ENCODE data around the gene EHMT1.

EHMT1 gene

DNA sequence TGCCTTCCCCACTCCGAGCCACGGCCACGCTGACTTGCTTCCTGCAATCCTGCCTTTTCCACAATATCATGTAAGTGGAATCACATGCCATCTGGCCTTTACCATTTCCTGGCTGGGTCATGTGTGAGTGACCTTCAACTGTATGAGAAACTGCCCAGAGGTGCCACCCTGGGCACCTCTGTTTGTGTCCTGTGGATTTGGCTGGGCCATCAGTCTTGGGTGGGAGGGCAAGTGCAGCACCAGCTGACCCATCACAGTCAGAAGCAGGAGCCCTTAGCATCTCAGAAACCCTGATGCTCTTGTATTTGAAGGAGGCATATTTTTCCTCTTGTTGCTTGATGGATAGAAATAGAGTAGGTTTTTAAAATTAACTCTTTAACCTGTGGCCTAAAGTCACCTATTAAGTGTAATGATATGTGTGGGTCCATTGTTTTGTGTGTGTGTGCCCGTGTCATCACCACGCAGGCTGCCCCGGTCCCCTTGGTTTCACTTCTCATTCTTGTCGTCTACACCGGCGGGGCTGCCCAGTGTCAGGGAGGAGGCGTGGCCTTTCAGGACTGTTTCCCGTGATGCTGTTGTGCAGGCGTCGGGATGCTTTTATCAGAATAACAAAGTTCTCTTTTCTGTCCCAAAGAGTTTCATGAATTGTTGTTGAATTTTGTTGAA, 206.7 kb downstream of the EHMT1 start:
- TF ChIP-seq, protein P1, sequence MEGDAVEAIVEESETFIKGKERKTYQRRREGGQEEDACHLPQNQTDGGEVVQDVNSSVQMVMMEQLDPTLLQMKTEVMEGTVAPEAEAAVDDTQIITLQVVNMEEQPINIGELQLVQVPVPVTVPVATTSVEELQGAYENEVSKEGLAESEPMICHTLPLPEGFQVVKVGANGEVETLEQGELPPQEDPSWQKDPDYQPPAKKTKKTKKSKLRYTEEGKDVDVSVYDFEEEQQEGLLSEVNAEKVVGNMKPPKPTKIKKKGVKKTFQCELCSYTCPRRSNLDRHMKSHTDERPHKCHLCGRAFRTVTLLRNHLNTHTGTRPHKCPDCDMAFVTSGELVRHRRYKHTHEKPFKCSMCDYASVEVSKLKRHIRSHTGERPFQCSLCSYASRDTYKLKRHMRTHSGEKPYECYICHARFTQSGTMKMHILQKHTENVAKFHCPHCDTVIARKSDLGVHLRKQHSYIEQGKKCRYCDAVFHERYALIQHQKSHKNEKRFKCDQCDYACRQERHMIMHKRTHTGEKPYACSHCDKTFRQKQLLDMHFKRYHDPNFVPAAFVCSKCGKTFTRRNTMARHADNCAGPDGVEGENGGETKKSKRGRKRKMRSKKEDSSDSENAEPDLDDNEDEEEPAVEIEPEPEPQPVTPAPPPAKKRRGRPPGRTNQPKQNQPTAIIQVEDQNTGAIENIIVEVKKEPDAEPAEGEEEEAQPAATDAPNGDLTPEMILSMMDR (conservative IDR thresholded peaks at IDR 0.05), result no peak
- no peak for TF ChIP-seq ZFX (IDR thresholded peaks at IDR 0.05)
- H3K27ac ChIP-seq, result no peak overlapping the region

DNA sequence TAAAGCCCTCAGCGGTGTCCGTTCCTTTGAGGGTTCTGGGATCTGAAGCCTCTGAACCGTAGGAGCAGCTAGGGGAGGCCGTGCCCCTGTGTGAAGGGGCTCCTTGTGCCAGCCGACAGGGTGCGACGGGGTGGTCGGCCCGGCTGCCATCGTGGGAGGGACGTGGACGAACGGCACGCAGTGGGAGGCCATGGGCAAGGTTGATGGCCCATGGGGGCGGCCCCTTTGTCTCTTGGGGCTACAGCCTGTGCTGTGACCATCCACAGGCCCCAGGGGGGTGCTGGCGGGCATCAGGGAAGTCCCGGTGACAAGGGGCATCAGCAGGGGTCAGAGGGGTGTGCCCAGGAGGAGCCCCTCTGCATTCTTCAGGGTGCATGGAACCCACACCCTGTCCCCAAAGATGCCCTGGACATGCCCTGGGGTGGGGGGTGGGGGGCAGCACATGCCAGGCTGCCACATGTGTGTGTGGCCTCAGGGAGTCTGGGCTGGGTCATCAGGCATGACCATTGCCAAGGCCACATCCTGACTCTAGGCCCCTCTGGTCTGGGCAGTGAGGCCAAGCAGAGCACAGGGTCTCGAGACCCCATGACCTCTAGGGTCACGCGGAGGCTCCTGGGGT, 209.2 kb downstream of the EHMT1 start:
- no peak overlapping the region for H3K27ac ChIP-seq
- TF ChIP-seq, protein P1 (conservative IDR thresholded peaks at IDR 0.05), result no peak
- TF ChIP-seq ZFX (IDR thresholded peaks at IDR 0.05), result no peak

DNA sequence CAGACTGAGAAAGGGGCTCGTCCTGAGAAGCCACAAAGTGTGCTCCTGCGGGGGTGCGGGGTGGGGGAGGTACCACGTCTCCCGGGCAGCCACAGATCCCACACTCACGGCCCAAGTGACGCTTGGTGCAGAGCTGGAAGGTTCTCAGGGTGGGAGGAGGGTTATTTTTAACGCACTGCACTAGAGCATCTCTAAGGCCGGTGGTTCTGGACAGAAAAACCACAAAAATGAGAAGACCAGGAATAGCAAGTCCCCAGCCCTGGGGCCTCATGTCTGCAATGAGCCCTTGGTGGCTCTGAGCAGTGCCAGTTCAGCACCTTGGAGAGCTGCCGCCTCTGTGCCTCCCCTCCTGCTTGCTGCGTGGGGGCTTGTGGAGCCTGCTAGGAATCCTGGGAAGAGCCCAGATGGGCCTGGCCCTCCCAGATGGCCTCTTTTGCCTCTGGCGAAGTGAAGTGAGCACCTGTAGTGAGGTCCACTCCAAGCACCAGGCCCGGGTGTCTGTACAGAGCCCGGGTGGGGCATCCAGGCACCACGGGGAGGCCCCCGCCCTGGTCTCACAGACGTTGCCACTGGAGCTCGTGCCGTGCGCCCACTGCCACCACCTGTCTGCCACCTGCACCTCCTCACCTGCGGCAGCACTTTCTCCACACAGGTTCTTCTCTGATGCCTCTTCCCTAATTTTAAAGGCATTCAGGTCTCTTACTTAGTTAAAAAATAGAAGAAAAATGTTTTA, 209.9 kb downstream of the EHMT1 start:
- TF ChIP-seq ZFX (IDR thresholded peaks at IDR 0.05), result no peak
- TF ChIP-seq, protein P1 (conservative IDR thresholded peaks at IDR 0.05), result no peak
- H3K27ac ChIP-seq, result no peak overlapping the region

DNA sequence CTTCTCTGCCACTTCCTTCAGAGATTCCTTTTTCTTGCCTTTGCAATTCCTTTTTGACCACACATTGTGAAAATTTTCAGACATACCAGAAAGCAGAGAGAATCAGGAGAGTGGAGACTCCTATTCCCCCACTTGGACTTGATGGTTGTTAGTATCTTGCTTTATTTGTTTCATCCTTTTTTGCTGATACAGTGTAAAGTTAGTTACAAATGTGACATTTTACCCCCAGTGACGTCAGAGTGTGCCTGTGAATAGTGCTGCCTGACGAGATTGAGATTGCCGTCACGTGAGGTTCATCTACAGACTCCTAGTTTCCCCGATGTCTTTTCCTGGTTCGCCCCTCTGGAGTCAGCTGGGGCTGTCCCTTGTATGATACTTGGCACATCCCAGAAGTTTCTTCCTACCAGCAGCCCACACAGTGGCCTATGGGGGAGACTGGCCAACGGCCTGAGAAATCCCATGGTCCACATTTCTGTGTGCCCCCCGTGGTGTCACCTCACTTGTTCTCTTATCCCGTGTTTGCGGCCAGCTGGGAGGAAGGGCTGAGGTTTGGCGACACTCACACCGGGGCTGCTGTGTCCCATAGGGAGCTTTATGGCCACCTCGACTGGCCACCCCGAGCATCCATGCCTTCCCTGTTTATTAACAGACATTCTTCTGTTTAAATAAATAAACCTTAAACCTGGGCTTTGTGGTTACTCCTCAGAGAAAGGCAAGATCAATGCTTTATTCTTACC, 210.6 kb downstream of the EHMT1 start:
- no peak for TF ChIP-seq ZFX (IDR thresholded peaks at IDR 0.05)
- TF ChIP-seq, protein P1 (conservative IDR thresholded peaks at IDR 0.05), result no peak
- H3K27ac ChIP-seq, result no peak overlapping the region

DNA sequence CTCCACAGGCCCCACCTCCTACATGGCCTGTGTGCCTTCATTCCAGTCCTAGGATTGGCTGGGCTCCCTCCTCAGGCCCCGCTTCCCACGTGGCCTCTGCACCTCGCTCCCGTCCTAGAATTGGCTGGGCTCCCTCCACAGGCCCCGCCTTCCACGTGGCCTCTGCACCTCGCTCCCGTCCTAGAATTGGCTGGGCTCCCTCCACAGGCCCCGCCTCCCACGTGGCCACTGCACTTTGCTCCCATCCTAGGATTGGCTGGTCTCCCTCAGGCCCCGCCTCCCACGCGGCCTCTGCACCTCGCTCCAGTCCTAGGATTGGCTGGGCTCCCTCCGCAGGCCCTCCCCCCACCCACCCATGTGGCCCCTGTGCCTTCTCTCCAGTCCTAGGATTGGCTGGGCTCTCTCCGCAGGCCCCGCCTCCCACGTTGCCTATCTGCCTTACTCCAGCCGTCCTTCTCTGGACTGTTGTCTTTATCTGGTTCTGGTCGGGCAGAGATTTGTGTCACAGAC, 213.4 kb downstream of the EHMT1 start:
- TF ChIP-seq ZFX (IDR thresholded peaks at IDR 0.05), result no peak
- H3K27ac ChIP-seq, result no peak overlapping the region

DNA sequence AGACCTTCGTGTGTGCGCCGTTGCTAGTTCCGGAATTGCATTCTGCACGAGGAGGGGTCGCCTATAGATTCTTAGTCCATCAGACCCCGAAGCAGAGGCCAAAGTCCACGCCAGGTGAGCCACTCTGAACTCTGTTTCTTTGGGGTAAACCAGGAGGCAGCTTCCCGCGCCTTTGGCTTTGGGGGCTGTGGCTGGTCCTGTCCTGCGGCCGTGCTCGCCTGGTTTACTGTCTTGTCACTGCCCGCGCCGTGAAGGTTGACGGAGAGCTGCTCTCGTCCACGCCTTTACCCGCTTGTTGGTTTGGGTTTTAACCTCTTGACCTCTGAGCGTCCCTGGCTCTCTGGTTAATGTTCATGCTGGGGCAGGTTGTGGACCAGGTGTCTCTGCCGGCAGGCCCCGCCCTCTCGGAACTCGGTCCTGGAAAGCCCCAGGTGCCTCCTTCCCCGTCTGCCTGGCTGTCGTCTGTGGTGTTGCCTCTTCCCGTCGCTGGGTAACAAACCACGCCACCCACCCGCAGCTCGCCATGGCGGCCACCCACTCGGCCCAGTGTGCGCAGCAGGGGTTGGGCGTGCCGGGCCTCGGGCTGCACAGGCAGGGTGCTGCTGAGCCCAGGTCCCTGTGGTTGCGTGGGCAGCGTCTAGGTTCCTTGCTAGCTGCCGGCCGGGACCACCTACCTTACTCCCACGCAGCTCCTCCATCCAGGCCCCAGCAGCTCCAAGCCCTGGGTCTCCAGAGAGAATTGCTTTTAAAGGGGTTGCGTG, 214.2 kb downstream of the EHMT1 start:
- no peak overlapping the region for H3K27ac ChIP-seq
- TF ChIP-seq ZFX (IDR thresholded peaks at IDR 0.05), result no peak
- TF ChIP-seq, protein P1 (conservative IDR thresholded peaks at IDR 0.05), result no peak

Measured in C4-2B (cell line).